HCT116 (cell line): ENCODE results near the gene PITPNC1. TPM values are rescaled to one million over a fixed set of nuclear protein-coding genes. Genes with fewer than 3 reads are reported as not detected.
A peak's percentile ranks its signal among the peaks of the same experiment; 100 is the strongest.

ENCODE experiments used
- ATAC-seq: fragments of 200-7000 bp; cut with Tn5 transposase; 2 replicates; pipeline ENCODE4 v1.9.1; 2020; ENCODE audit warnings: mild to moderate bottlenecking, moderate library complexity
- BruUV-seq: library from RNA; stranded (reverse); fragments of 400-500 nt; replicated peaks from 2 replicates; lab custom pipeline; 2021; lab: Mats Ljungman, UMichigan
- CTCF ChIA-PET: fragments of 300-600 bp; sonication (Branson Sonifier 250); formaldehyde crosslinking; loops from one replicate; lab custom pipeline; 2021; ENCODE audit warnings: antibody characterized with exemption; lab: Charles Lee
- POLR2A ChIA-PET: fragments of 300-600, 350-600 bp; sonication (Branson Sonifier 250); formaldehyde crosslinking; loops from one replicate; lab custom pipeline; 2021; ENCODE audit warnings: antibody characterized with exemption; lab: Charles Lee
- RAD21 ChIA-PET, 2 experiments: fragments of 300-600 bp; sonication (Branson Sonifier 250); formaldehyde crosslinking; loops; one replicate each; lab custom pipeline; 2023; ENCODE audit warnings: low total read pairs in 2 of 2; ENCODE audit not compliant: uncharacterized antibody in 2 of 2, unreplicated experiment in 2 of 2, low non-redundant PET in 1 of 2; lab: Charles Lee
- DNase-seq: peaks from one replicate; pipeline ENCODE4 v3.0.0-alpha.2; 2010; ENCODE audit warnings: low read depth, low spot score
- H2AFZ ChIP-seq: fragments of 200-600 bp; shearing (Covaris generic), sonication (generic); 2 replicates; pipeline ENCODE4 v1.6.1; 2017; ENCODE audit warnings: low read depth, mixed run types, mixed read lengths, antibody characterized with exemption, low read length; ENCODE audit not compliant: poor library complexity, severe bottlenecking
- H3K27ac ChIP-seq: 2 replicates; pipeline ENCODE4 v1.5.1; 2012; ENCODE audit warnings: low read depth, low read length
- H3K27me3 ChIP-seq: fragments of 200-600 bp; sonication (generic); 2 replicates; pipeline ENCODE4 v1.6.1; 2016; ENCODE audit warnings: mixed run types, low read length, mixed read lengths; ENCODE audit not compliant: insufficient read depth
- H3K36me3 ChIP-seq, 2 experiments: fragments of 200-500 bp in 1 of 2; fragments of 200-600 bp in 1 of 2; sonication (Bioruptor generic) in 1 of 2; sonication (generic) in 1 of 2; 2 replicates each; pipeline versions ENCODE4 v1.5.1 to v1.6.1; 2014 to 2016; ENCODE audit warnings: low read length in 2 of 2, inconsistent platforms in 1 of 2, mixed read lengths in 1 of 2, mixed run types in 1 of 2; ENCODE audit not compliant: insufficient read depth in 2 of 2, control insufficient read depth in 1 of 2
- H3K4me1 ChIP-seq, 2 experiments: fragments of 200-600 bp in 1 of 2; sonication (generic) in 1 of 2; 2 replicates each; pipeline versions ENCODE4 v1.5.1 to v1.6.1; 2012 to 2017; ENCODE audit warnings: low read length in 2 of 2, inconsistent platforms in 1 of 2, mild to moderate bottlenecking in 1 of 2, mixed read lengths in 1 of 2, mixed run types in 1 of 2, moderate library complexity in 1 of 2; ENCODE audit not compliant: insufficient read depth in 2 of 2, control insufficient read depth in 1 of 2
- H3K4me2 ChIP-seq: fragments of 200-600 bp; sonication (generic); 2 replicates; pipeline ENCODE4 v1.6.1; 2017; ENCODE audit warnings: mixed run types, low read length, mixed read lengths
- H3K4me3 ChIP-seq, 2 experiments: fragments of 200-600 bp in 1 of 2; sonication (generic) in 1 of 2; replicated peaks in 1 of 2; 2 replicates each; pipeline ENCODE4 v1.5.1; 2011 to 2016; ENCODE audit warnings: low read length in 2 of 2, control low read depth in 1 of 2, low read depth in 1 of 2, mild to moderate bottlenecking in 1 of 2, mixed read lengths in 1 of 2, mixed run types in 1 of 2
- H3K79me2 ChIP-seq: fragments of 200-600 bp; sonication (generic); 2 replicates; pipeline ENCODE4 v1.6.1; 2017; ENCODE audit warnings: mild to moderate bottlenecking, mixed run types, low read length, moderate library complexity, mixed read lengths; ENCODE audit not compliant: insufficient read depth
- H3K9ac ChIP-seq: fragments of 200-600 bp; sonication (generic); 2 replicates; pipeline ENCODE4 v1.6.1; 2016; ENCODE audit warnings: low read length, mixed read lengths
- H3K9me2 ChIP-seq: fragments of 200-600 bp; sonication (generic), shearing (Covaris generic); 2 replicates; pipeline ENCODE4 v1.6.1; 2017; ENCODE audit warnings: mixed run types, mild to moderate bottlenecking, moderate library complexity; ENCODE audit not compliant: insufficient read depth
- H3K9me3 ChIP-seq, 2 experiments: fragments of 200-500 bp in 1 of 2; fragments of 200-600 bp in 1 of 2; sonication (Bioruptor generic) in 1 of 2; sonication (generic) in 1 of 2; 2 replicates each; pipeline ENCODE4 v1.6.1; 2014 to 2017; ENCODE audit warnings: low read length in 2 of 2, mixed read lengths in 2 of 2, inconsistent platforms in 1 of 2, low read depth in 1 of 2, mild to moderate bottlenecking in 1 of 2, mixed run types in 1 of 2, moderate library complexity in 1 of 2; ENCODE audit not compliant: control insufficient read depth in 1 of 2, insufficient read depth in 1 of 2
- H4K20me1 ChIP-seq: fragments of 200-600 bp; sonication (generic), shearing (Covaris generic); 2 replicates; pipeline ENCODE4 v1.6.1; 2017; ENCODE audit warnings: mixed run types, mild to moderate bottlenecking, moderate library complexity; ENCODE audit not compliant: insufficient read depth
- ATF3 ChIP-seq: IDR thresholded peaks from 2 replicates; pipeline ENCODE4 v1.6.1; 2012
- CBX3 ChIP-seq: IDR thresholded peaks from 2 replicates; pipeline ENCODE4 v1.6.1; 2012; ENCODE audit warnings: low read depth
- CEBPB ChIP-seq: IDR thresholded peaks from 2 replicates; pipeline ENCODE4 v1.6.1; 2012; ENCODE audit warnings: low read depth
- EGR1 ChIP-seq: IDR thresholded peaks from 2 replicates; pipeline ENCODE4 v1.6.1; 2012; ENCODE audit warnings: low read depth
- ELF1 ChIP-seq: IDR thresholded peaks from 2 replicates; pipeline ENCODE4 v1.6.1; 2012; ENCODE audit warnings: low read depth, borderline replicate concordance
- EZH2phosphoT487 ChIP-seq: fragments of 200-600 bp; IDR thresholded peaks from 2 replicates; pipeline ENCODE4 v1.6.1; 2018; ENCODE audit warnings: antibody characterized with exemption, borderline replicate concordance
- FOSL1 ChIP-seq: IDR thresholded peaks from 2 replicates; pipeline ENCODE4 v1.6.1; 2012; ENCODE audit warnings: low read depth
- JUND ChIP-seq: IDR thresholded peaks from 2 replicates; pipeline ENCODE4 v1.6.1; 2012
- POLR2A ChIP-seq: IDR thresholded peaks from 2 replicates; pipeline ENCODE4 v1.7.0; 2011; ENCODE audit warnings: borderline replicate concordance; ENCODE audit not compliant: insufficient read depth, insufficient read length; ENCODE audit errors: extremely low read depth
- POLR2AphosphoS5 ChIP-seq: IDR thresholded peaks from 2 replicates; pipeline ENCODE4 v1.6.1; 2011; ENCODE audit warnings: mild to moderate bottlenecking, low read depth, low read length, moderate library complexity
- RAD21 ChIP-seq: IDR thresholded peaks from 2 replicates; pipeline ENCODE4 v1.6.1; 2012; ENCODE audit warnings: low read depth, mild to moderate bottlenecking
- SIN3A ChIP-seq: IDR thresholded peaks from 2 replicates; pipeline ENCODE4 v1.6.1; 2012; ENCODE audit warnings: low read depth
- SRF ChIP-seq: IDR thresholded peaks from 2 replicates; pipeline ENCODE4 v1.6.1; 2012; ENCODE audit warnings: low read depth
- TCF7L2 ChIP-seq: IDR thresholded peaks from 2 replicates; pipeline ENCODE4 v1.7.0; 2011; ENCODE audit warnings: borderline replicate concordance, inconsistent platforms; ENCODE audit not compliant: insufficient read depth, insufficient read length; ENCODE audit errors: extremely low read depth
- YY1 ChIP-seq: IDR thresholded peaks from 2 replicates; pipeline ENCODE4 v1.6.1; 2011; ENCODE audit warnings: low read length, low read depth, moderate library complexity, mild to moderate bottlenecking; ENCODE audit not compliant: insufficient replicate concordance; ENCODE audit errors: extremely low read depth
- ZFX ChIP-seq: fragments of 450-650 bp; IDR thresholded peaks from 2 replicates; pipeline ENCODE4 v1.6.1; 2017
- ZNF274 ChIP-seq: fragments of 200-500 bp; sonication (Bioruptor generic); IDR thresholded peaks from 2 replicates; pipeline ENCODE4 v1.6.1; 2014; ENCODE audit warnings: mild to moderate bottlenecking, low read depth, low read length, inconsistent platforms
- intact Hi-C: fragments of 100-400 bp; cut with micrococcal nuclease; formaldehyde crosslinking; loops from 2 replicates; pipeline ENCODE4 v1.10.0; 2022
- total RNA-seq: library from RNA; stranded (reverse); gene quantifications from one replicate; pipeline ENCODE4 v1.2.1, GENCODE V29; 2021; ENCODE audit not compliant: unreplicated experiment
- TF ChIP-seq, protein P1 (sequence below), 3 experiments: fragments of 200-600 bp in 1 of 3; sonication (generic) in 1 of 3; IDR thresholded peaks in 2 of 3; conservative IDR thresholded peaks in 1 of 3; 2 replicates each; pipeline ENCODE4 v1.5.1; 2012 to 2017; ENCODE audit warnings: low read depth in 2 of 3, low read length in 2 of 3, antibody characterized with exemption in 1 of 3, borderline replicate concordance in 1 of 3, control low read depth in 1 of 3, mild to moderate bottlenecking in 1 of 3, mixed read lengths in 1 of 3, mixed run types in 1 of 3, moderate library complexity in 1 of 3; ENCODE audit not compliant: insufficient read depth in 1 of 3

Gene PITPNC1
- total RNA-seq, 1 experiment from 2014 or later: 41.9 TPM

GRCh38 chr17:67652433-67652832 is 275.4 kb downstream of the PITPNC1 start:
- no peaks in the 10 kb centered on the region for H3K4me1 ChIP-seq
- no peak for TF ChIP-seq RAD21
- TF ChIP-seq ZFX: peak; percentile 17; the same call in 1 of the 2 replicates
- no peak for TF ChIP-seq EZH2phosphoT487
- TF ChIP-seq SIN3A: no peak
- TF ChIP-seq EGR1: no peak
- no peak overlapping the region for H3K4me3 ChIP-seq
- H3K9me3 ChIP-seq: no peaks in the 10 kb centered on the region
- intact Hi-C loops: no loop called here
- H3K79me2 ChIP-seq: no peaks in the 10 kb centered on the region
- ATAC-seq: no peak
- H4K20me1 ChIP-seq: no peaks in the 10 kb centered on the region
- no peak overlapping the region for H3K4me2 ChIP-seq
- ChIA-PET POLR2A (no interaction called here), RAD21 (no interaction called here), CTCF (no interaction called here)
- no peaks in the 10 kb centered on the region for H3K9me2 ChIP-seq
- no peaks in the 10 kb centered on the region for H3K27me3 ChIP-seq
- no peak overlapping the region for H3K9ac ChIP-seq
- no peak for DNase-seq
- no peaks in the 10 kb centered on the region for H3K36me3 ChIP-seq
- BruUV-seq: no TSS peak
- H3K27ac ChIP-seq: no peak overlapping the region
- no peak overlapping the region for H2AFZ ChIP-seq

DNA sequence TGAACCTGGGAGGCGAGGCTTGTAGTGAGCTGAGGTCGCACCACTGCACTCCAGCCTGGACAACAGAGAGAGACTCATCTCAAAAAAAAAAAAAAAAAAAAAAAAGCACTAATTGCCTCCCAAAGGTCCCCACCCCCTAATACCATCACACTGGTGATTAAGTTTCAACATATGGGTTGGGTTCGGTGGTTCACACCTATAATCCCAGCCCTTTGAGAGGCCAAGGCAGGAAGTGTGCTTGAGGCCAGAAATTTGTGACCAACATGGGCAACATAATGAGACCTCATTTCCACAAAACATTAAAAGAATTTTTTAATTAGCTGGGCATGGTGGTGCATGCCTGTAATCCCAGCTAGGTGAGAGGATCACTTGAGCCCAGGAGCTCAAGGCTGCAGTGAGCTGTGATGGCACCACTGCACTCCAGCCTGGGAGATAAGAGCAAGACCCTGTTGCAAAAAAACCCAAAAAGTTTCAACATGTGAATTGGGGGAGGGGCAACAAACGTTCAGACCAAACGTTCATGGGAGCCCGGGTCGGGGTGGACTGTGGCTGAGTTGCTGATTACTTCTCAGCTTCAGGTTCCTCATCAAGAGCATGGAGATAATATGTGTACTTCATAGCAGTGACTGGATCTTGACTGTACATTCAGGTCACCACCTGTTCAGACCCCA is 278.5 kb downstream of the PITPNC1 start:
- Histone ChIP-seq H2AFZ (no peak overlapping the region), H3K4me2 (no peak overlapping the region), H3K9ac (no peak overlapping the region), H4K20me1 (no peaks in the 10 kb centered on the region), H3K9me3 (peaks cover 0 to 10% of the 10 kb centered on the region in 2 experiments; a peak in 1 of 4 replicates), H3K9me2 (no peaks in the 10 kb centered on the region), H3K27me3 (no peaks in the 10 kb centered on the region), H3K4me3 (no peak overlapping the region), H3K79me2 (no peaks in the 10 kb centered on the region), H3K27ac (no peak overlapping the region), H3K4me1 (no peaks in the 10 kb centered on the region), H3K36me3 (no peaks in the 10 kb centered on the region)
- no TSS peak for BruUV-seq
- intact Hi-C loops: no loop called here
- ATAC-seq (no peak), DNase-seq (no peak)
- RAD21 ChIA-PET: no interaction called here
- CTCF ChIA-PET: no interaction called here
- POLR2A ChIA-PET: interaction anchor here (0.7 to 1.1 kb wide), 3 partner anchors 11 to 254 kb away, joined by 3 to 4 read pairs (median 3); no protein-coding TSS in a partner anchor
- TF ChIP-seq YY1 (no peak), POLR2AphosphoS5 (no peak), POLR2A (no peak), EZH2phosphoT487 (no peak), ATF3 (no peak), EGR1 (no peak), ELF1 (no peak), CBX3 (no peak), SIN3A (no peak), CEBPB (no peak), JUND (no peak), SRF (no peak), ZNF274 (no peak), TCF7L2 (no peak), FOSL1 (no peak)
- TF ChIP-seq, protein P1, sequence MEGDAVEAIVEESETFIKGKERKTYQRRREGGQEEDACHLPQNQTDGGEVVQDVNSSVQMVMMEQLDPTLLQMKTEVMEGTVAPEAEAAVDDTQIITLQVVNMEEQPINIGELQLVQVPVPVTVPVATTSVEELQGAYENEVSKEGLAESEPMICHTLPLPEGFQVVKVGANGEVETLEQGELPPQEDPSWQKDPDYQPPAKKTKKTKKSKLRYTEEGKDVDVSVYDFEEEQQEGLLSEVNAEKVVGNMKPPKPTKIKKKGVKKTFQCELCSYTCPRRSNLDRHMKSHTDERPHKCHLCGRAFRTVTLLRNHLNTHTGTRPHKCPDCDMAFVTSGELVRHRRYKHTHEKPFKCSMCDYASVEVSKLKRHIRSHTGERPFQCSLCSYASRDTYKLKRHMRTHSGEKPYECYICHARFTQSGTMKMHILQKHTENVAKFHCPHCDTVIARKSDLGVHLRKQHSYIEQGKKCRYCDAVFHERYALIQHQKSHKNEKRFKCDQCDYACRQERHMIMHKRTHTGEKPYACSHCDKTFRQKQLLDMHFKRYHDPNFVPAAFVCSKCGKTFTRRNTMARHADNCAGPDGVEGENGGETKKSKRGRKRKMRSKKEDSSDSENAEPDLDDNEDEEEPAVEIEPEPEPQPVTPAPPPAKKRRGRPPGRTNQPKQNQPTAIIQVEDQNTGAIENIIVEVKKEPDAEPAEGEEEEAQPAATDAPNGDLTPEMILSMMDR (IDR thresholded peaks at IDR 0.05 in 2 of 3, conservative IDR thresholded peaks at IDR 0.05 in 1 of 3; ENCODE audit: borderline replicate concordance in 1 of 3, insufficient read depth in 1 of 3, low read depth in 2 of 3, low read length in 2 of 3): no peak
